GM19351 (cell line): ENCODE data around the gene CFAP107.
"Not testable (repeated sequence)": the region's sequence is repeated elsewhere in the genome, so short reads cannot be mapped to it uniquely, and the experiment has no call there.

Source experiments
- ATAC-seq: cut with Tn5 transposase; IDR thresholded peaks from one replicate; pipeline ENCODE4 v1.9.1; 2021; ENCODE audit warnings: mild to moderate bottlenecking, moderate library complexity; ENCODE audit not compliant: unreplicated experiment

Gene CFAP107

GRCh38 chr1:12776801-12777557, 31.0 kb downstream of the CFAP107 start:
- ATAC-seq = no peak

- ATAC-seq = no peak
Observed at GRCh38 chr1:12778061-12778460, 32.1 kb downstream of the CFAP107 start.

GRCh38 chr1:12778907-12779306, 32.9 kb downstream of the CFAP107 start:
- no peak for ATAC-seq

GRCh38 chr1:12781488-12781887, 35.5 kb downstream of the CFAP107 start:
- ATAC-seq = not testable (repeated sequence)

GRCh38 chr1:12783783-12784182, 37.8 kb downstream of the CFAP107 start:
- ATAC-seq = not testable (repeated sequence)

GRCh38 chr1:12784729-12785128, 38.7 kb downstream of the CFAP107 start:
- not testable (repeated sequence) for ATAC-seq

GRCh38 chr1:12791097-12791496, 45.1 kb downstream of the CFAP107 start, which contains the start of gene PRAMEF1:
TSS of gene PRAMEF1 (plus strand) at chr1:12791397. CDS start at chr1:12793228, 1,831 bp downstream.
- not testable (repeated sequence) for ATAC-seq

GRCh38 chr1:12798911-12799310, 52.9 kb downstream of the CFAP107 start:
- ATAC-seq = no peak

GRCh38 chr1:12799730-12800129, 53.7 kb downstream of the CFAP107 start:
- ATAC-seq = no peak

GRCh38 chr1:12809933-12810332, 63.9 kb downstream of the CFAP107 start:
- ATAC-seq = no peak

GRCh38 chr1:12810691-12811408, 64.8 kb downstream of the CFAP107 start:
- ATAC-seq = no peak

GRCh38 chr1:12811409-12811784, 65.4 kb downstream of the CFAP107 start:
- ATAC-seq = no peak
